ENCODE measurements around the gene TEAD2.
"Not testable (repeated sequence)": the region's sequence is repeated elsewhere in the genome, so short reads cannot be mapped to it uniquely, and the experiment has no call there.

TEAD2 gene

GRCh38 chr19:49383599-49383998, 21.4 kb upstream of the TEAD2 start:
- TF ChIP-seq CTCF (IDR thresholded peaks at IDR 0.05; ENCODE audit: insufficient read depth, low read depth, low read length, missing control alignments), result no peak
- no peak overlapping the region for H3K4me3 ChIP-seq (ENCODE audit: low read length)
- DNase-seq (ENCODE audit: low read depth), result no peak

GRCh38 chr19:49382639-49383038, 20.4 kb upstream of the TEAD2 start:
- no peak overlapping the region for H3K4me3 ChIP-seq (ENCODE audit: low read length)
- TF ChIP-seq CTCF (IDR thresholded peaks at IDR 0.05; ENCODE audit: insufficient read depth, low read depth, low read length, missing control alignments), result no peak
- DNase-seq (ENCODE audit: low read depth), result no peak

- no peak overlapping the region for H3K4me3 ChIP-seq (ENCODE audit: low read length)
- no peak for DNase-seq (ENCODE audit: low read depth)
- TF ChIP-seq CTCF (IDR thresholded peaks at IDR 0.05; ENCODE audit: insufficient read depth, low read depth, low read length, missing control alignments), result no peak
Measured at GRCh38 chr19:49380391-49380790, 18.2 kb upstream of the TEAD2 start.

GRCh38 chr19:49378512-49378911, 16.3 kb upstream of the TEAD2 start:
- H3K4me3 ChIP-seq (ENCODE audit: low read length), result no peak overlapping the region
- no peak for TF ChIP-seq CTCF (IDR thresholded peaks at IDR 0.05; ENCODE audit: insufficient read depth, low read depth, low read length, missing control alignments)
- DNase-seq (ENCODE audit: low read depth), result no peak

GRCh38 chr19:49374665-49375434, 12.6 kb upstream of the TEAD2 start:
- H3K4me3 ChIP-seq (ENCODE audit: low read length), result no peak overlapping the region
- no peak for DNase-seq (ENCODE audit: low read depth)
- no peak for TF ChIP-seq CTCF (IDR thresholded peaks at IDR 0.05; ENCODE audit: insufficient read depth, low read depth, low read length, missing control alignments)

- H3K4me3 ChIP-seq (ENCODE audit: low read length); DNase-seq (ENCODE audit: low read depth): not testable (repeated sequence)
Measured at GRCh38 chr19:49373174-49373573, 11.0 kb upstream of the TEAD2 start.

- DNase-seq (ENCODE audit: low read depth), result no peak
- no peak for TF ChIP-seq CTCF (IDR thresholded peaks at IDR 0.05; ENCODE audit: insufficient read depth, low read depth, low read length, missing control alignments)
- no peak overlapping the region for H3K4me3 ChIP-seq (ENCODE audit: low read length)
Measured at GRCh38 chr19:49371184-49371583, 9.0 kb upstream of the TEAD2 start.
